A172 (cell line): ENCODE results near the gene KATNAL2. TPM values are rescaled to one million over a fixed set of nuclear protein-coding genes. Genes with fewer than 3 reads are reported as not detected.
"Not testable (repeated sequence)": the region's sequence is repeated elsewhere in the genome, so short reads cannot be mapped to it uniquely, and the experiment has no call there.

Experiments
- DNase-seq: peaks from one replicate; pipeline ENCODE4 v3.0.0-alpha.2; 2015; ENCODE audit warnings: low spot score
- total RNA-seq: library from RNA; depleted of rRNA; stranded (reverse); fragments of >200 nt; shearing (Covaris generic); gene quantifications from 2 replicates; pipeline ENCODE4 v1.2.3, GENCODE V29; 2014

The KATNAL2 gene
- total RNA-seq, 1 experiment from 2014 or later = 3.7 TPM

- no peak for DNase-seq
Observed at GRCh38 chr18:47032945-47033344, 115.5 kb downstream of the KATNAL2 start.

GRCh38 chr18:47034591-47034990, 117.2 kb downstream of the KATNAL2 start:
- not testable (repeated sequence) for DNase-seq

- no peak for DNase-seq
Observed at GRCh38 chr18:47035156-47035671, 117.8 kb downstream of the KATNAL2 start, which contains the start of gene ELOA2. Gene ELOA2, minus strand, starts transcription at chr18:47035621. Its CDS starts 357 bp downstream, at chr18:47035264.

GRCh38 chr18:47036298-47036874, 119.0 kb downstream of the KATNAL2 start:
- DNase-seq = peak; percentile 18

- no peak for DNase-seq
Observed at GRCh38 chr18:47036927-47037578, 119.7 kb downstream of the KATNAL2 start.

- no peak for DNase-seq
Observed at GRCh38 chr18:47040982-47041381, 123.6 kb downstream of the KATNAL2 start.

GRCh38 chr18:47050468-47050867, 133.1 kb downstream of the KATNAL2 start:
- DNase-seq = peak; percentile 11

GRCh38 chr18:47054369-47054768, 137.0 kb downstream of the KATNAL2 start:
- DNase-seq = no peak

- DNase-seq = no peak
Observed at GRCh38 chr18:47062471-47062870, 145.1 kb downstream of the KATNAL2 start.

- no peak for DNase-seq
Observed at GRCh38 chr18:47063096-47063495, 145.7 kb downstream of the KATNAL2 start.

- no peak for DNase-seq
Observed at GRCh38 chr18:47067648-47068047, 150.2 kb downstream of the KATNAL2 start.

GRCh38 chr18:47075098-47075883, 157.9 kb downstream of the KATNAL2 start:
- peak; percentile 46 for DNase-seq

- no peak for DNase-seq
Observed at GRCh38 chr18:47077111-47077510, 159.7 kb downstream of the KATNAL2 start.

GRCh38 chr18:47080872-47081271, 163.5 kb downstream of the KATNAL2 start:
- DNase-seq = no peak

GRCh38 chr18:47081578-47081977, 164.2 kb downstream of the KATNAL2 start:
- no peak for DNase-seq

GRCh38 chr18:47087676-47088075, 170.3 kb downstream of the KATNAL2 start:
- DNase-seq = no peak

- DNase-seq = no peak
Observed at GRCh38 chr18:47095810-47096209, 178.4 kb downstream of the KATNAL2 start.

- DNase-seq = peak; percentile 43
Observed at GRCh38 chr18:47100212-47100831, 182.9 kb downstream of the KATNAL2 start.

- no peak for DNase-seq
Observed at GRCh38 chr18:47108373-47108772, 191.0 kb downstream of the KATNAL2 start.

- no peak for DNase-seq
Observed at GRCh38 chr18:47108998-47109405, 191.6 kb downstream of the KATNAL2 start.

GRCh38 chr18:47109720-47110119, 192.3 kb downstream of the KATNAL2 start:
- no peak for DNase-seq
